Measurements from ENCODE around the gene LRRTM4. TPM values are rescaled to one million over a fixed set of nuclear protein-coding genes. Genes with fewer than 3 reads are reported as not detected.

LRRTM4 gene
- total RNA-seq, 2 donors from 2014 or later = 7.0 to 21.1 TPM

GRCh38 chr2:76731157-76731556, 791.0 kb downstream of the LRRTM4 start:
- no peak for TF ChIP-seq CTCF (conservative IDR thresholded peaks at IDR 0.05)
- H3K9ac ChIP-seq (ENCODE audit: extremely low read depth, low read length, poor library complexity, severe bottlenecking) = no peak overlapping the region
- H3K27ac ChIP-seq (ENCODE audit: low read depth, low read length) = no peak overlapping the region
- H3K4me1 Mint-ChIP-seq = peaks cover 15% of the 10 kb centered on the region
- H3K36me3 ChIP-seq (ENCODE audit: control insufficient read depth, insufficient read depth, low read length) = no peaks in the 10 kb centered on the region
- 93 to 100% methylated on average over 2 to 4 of the region's 4 CpGs for WGBS, 2 experiments (ENCODE audit: insufficient coverage in 1 of 2, insufficient read length in 1 of 2)
- no peaks in the 10 kb centered on the region for H3K27me3 Mint-ChIP-seq (ENCODE audit: insufficient read depth)
- peaks cover 14% of the 10 kb centered on the region for H3K9me3 Mint-ChIP-seq
- DNase-seq = no peak
- no peak overlapping the region for H3K27ac Mint-ChIP-seq
- H3K4me3 ChIP-seq (ENCODE audit: low read length) = no peak overlapping the region
- H3K9me3 ChIP-seq (ENCODE audit: control insufficient read depth, low read length) = no peaks in the 10 kb centered on the region
- H3K4me3 Mint-ChIP-seq = no peak overlapping the region
- no peaks in the 10 kb centered on the region for H3K27me3 ChIP-seq (ENCODE audit: control insufficient read depth, insufficient read depth, low read length, poor library complexity, severe bottlenecking)
- peaks cover 3% of the 10 kb centered on the region for H3K4me1 ChIP-seq (ENCODE audit: control insufficient read depth, insufficient read depth, low read length)
- no peaks in the 10 kb centered on the region for H3K36me3 Mint-ChIP-seq (ENCODE audit: low read depth)

GRCh38 chr2:76730021-76730420, 792.2 kb downstream of the LRRTM4 start:
- no peak for TF ChIP-seq CTCF (conservative IDR thresholded peaks at IDR 0.05)
- H3K36me3 ChIP-seq (ENCODE audit: control insufficient read depth, insufficient read depth, low read length) = no peaks in the 10 kb centered on the region

GRCh38 chr2:76721226-76721625, 801.0 kb downstream of the LRRTM4 start:
- TF ChIP-seq CTCF (conservative IDR thresholded peaks at IDR 0.05) = no peak
- Histone ChIP-seq H3K27me3 (ENCODE audit: control insufficient read depth, insufficient read depth, low read length, poor library complexity, severe bottlenecking) (no peaks in the 10 kb centered on the region), H3K27ac (ENCODE audit: low read depth, low read length) (no peak overlapping the region), H3K4me3 (ENCODE audit: low read length) (no peak overlapping the region), H3K4me1 (ENCODE audit: control insufficient read depth, insufficient read depth, low read length) (no peaks in the 10 kb centered on the region), H3K9me3 (ENCODE audit: control insufficient read depth, low read length) (no peaks in the 10 kb centered on the region), H3K9ac (ENCODE audit: extremely low read depth, low read length, poor library complexity, severe bottlenecking) (no peak overlapping the region), H3K36me3 (ENCODE audit: control insufficient read depth, insufficient read depth, low read length) (no peaks in the 10 kb centered on the region)
- Mint-ChIP-seq H3K4me1 (no peaks in the 10 kb centered on the region), H3K27me3 (ENCODE audit: insufficient read depth) (no peaks in the 10 kb centered on the region), H3K36me3 (ENCODE audit: low read depth) (no peaks in the 10 kb centered on the region), H3K9me3 (peaks cover 2% of the 10 kb centered on the region), H3K27ac (no peak overlapping the region), H3K4me3 (no peak overlapping the region)
- DNase-seq = no peak
- WGBS, 2 experiments (ENCODE audit: insufficient coverage in 1 of 2, insufficient read length in 1 of 2) = 85 to 90% methylated on average over 3 of the region's 3 CpGs

More at GRCh38 chr2:76730021-76730420, 792.2 kb downstream of the LRRTM4 start:
- Histone ChIP-seq H3K27me3 (ENCODE audit: control insufficient read depth, insufficient read depth, low read length, poor library complexity, severe bottlenecking) (no peaks in the 10 kb centered on the region), H3K27ac (ENCODE audit: low read depth, low read length) (no peak overlapping the region), H3K4me1 (ENCODE audit: control insufficient read depth, insufficient read depth, low read length) (peaks cover 3% of the 10 kb centered on the region), H3K9me3 (ENCODE audit: control insufficient read depth, low read length) (no peaks in the 10 kb centered on the region), H3K9ac (ENCODE audit: extremely low read depth, low read length, poor library complexity, severe bottlenecking) (no peak overlapping the region), H3K4me3 (ENCODE audit: low read length) (no peak overlapping the region)
- no peak overlapping the region for H3K27ac Mint-ChIP-seq
- no peak overlapping the region for H3K4me3 Mint-ChIP-seq
- peaks cover 11% of the 10 kb centered on the region for H3K4me1 Mint-ChIP-seq
- no peak for DNase-seq
- no peaks in the 10 kb centered on the region for H3K36me3 Mint-ChIP-seq (ENCODE audit: low read depth)
- H3K9me3 Mint-ChIP-seq = peaks cover 15% of the 10 kb centered on the region
- 92 to 98% methylated on average over 3 to 4 of the region's 4 CpGs for WGBS, 2 experiments (ENCODE audit: insufficient coverage in 1 of 2, insufficient read length in 1 of 2)
- no peaks in the 10 kb centered on the region for H3K27me3 Mint-ChIP-seq (ENCODE audit: insufficient read depth)

Data from endodermal cell (in vitro differentiated cells).